Smooth muscle cell (in vitro differentiated cells): ENCODE results near the gene ZNF98. TPM values are rescaled to one million over a fixed set of nuclear protein-coding genes. Genes with fewer than 3 reads are reported as not detected.

Experiments
- DNase-seq: peaks from one replicate; lab custom pipeline; 2025; ENCODE audit not compliant: unreplicated experiment; lab: John Stamatoyannopoulos, UW
- H2AFZ ChIP-seq: fragments of 200-600 bp; sonication (generic); 2 replicates; pipeline ENCODE4 v1.6.0; 2016; ENCODE audit warnings: antibody characterized with exemption, low read depth, mild to moderate bottlenecking
- H3F3A ChIP-seq: fragments of 200-600 bp; sonication (generic); 2 replicates; pipeline ENCODE4 v1.6.0; 2017; ENCODE audit warnings: antibody characterized with exemption, low read depth
- H3K27ac ChIP-seq: fragments of 200-600 bp; sonication (generic); 2 replicates; pipeline ENCODE4 v1.5.1; 2016; ENCODE audit warnings: low read depth, mild to moderate bottlenecking
- H3K27me3 ChIP-seq: fragments of 200-600 bp; sonication (generic); 2 replicates; pipeline ENCODE4 v1.6.1; 2016; ENCODE audit warnings: low read depth, mild to moderate bottlenecking
- H3K36me3 ChIP-seq: fragments of 200-600 bp; sonication (generic); 2 replicates; pipeline ENCODE4 v1.5.1; 2016; ENCODE audit warnings: low read depth
- H3K4me1 ChIP-seq: fragments of 200-600 bp; sonication (generic); 2 replicates; pipeline ENCODE4 v1.5.1; 2016; ENCODE audit warnings: low read depth
- H3K4me2 ChIP-seq: fragments of 200-600 bp; sonication (generic); 2 replicates; pipeline ENCODE4 v1.6.0; 2016; ENCODE audit warnings: mild to moderate bottlenecking
- H3K4me3 ChIP-seq: fragments of 200-600 bp; sonication (generic); 2 replicates; pipeline ENCODE4 v1.5.1; 2016; ENCODE audit warnings: mild to moderate bottlenecking
- H3K79me2 ChIP-seq: fragments of 200-600 bp; sonication (generic); 2 replicates; pipeline ENCODE4 v1.6.0; 2016; ENCODE audit warnings: low read depth, mild to moderate bottlenecking
- H3K9ac ChIP-seq: fragments of 200-600 bp; sonication (generic); 2 replicates; pipeline ENCODE4 v1.6.0; 2016; ENCODE audit warnings: low read depth
- H3K9me3 ChIP-seq: fragments of 200-600 bp; sonication (generic); replicated peaks from 2 replicates; pipeline ENCODE4 v1.5.1; 2016; ENCODE audit warnings: low read depth
- H4K20me1 ChIP-seq: fragments of 200-600 bp; sonication (generic); 2 replicates; pipeline ENCODE4 v1.6.0; 2016; ENCODE audit warnings: low read depth
- WGBS: methylation state at CpG from one replicate; pipeline ENCODE4 v1.1.7; 2016; ENCODE audit warnings: low lambda C conversion rate; 5-methylcytosine and 5-hydroxymethylcytosine counted together
- polyA plus RNA-seq: library from polyadenylated mRNA; unstranded; fragments of >200 nt; fragmentation: Nextera tagmentation; extraction: Ambion mirVana; gene quantifications from 2 replicates; pipeline ENCODE4 v1.2.1, GENCODE V29; 2016
- total RNA-seq: library from RNA; depleted of rRNA; stranded (reverse); fragments of >200 nt; gene quantifications from 2 replicates; pipeline ENCODE4 v1.2.3, GENCODE V29; 2014
- TF ChIP-seq, protein P1 (sequence below): fragments of 200-600 bp; sonication (generic); IDR thresholded peaks from 2 replicates; pipeline ENCODE4 v1.5.1; 2017; ENCODE audit warnings: borderline replicate concordance, mild to moderate bottlenecking, antibody characterized with exemption; ENCODE audit not compliant: insufficient read depth, poor library complexity, severe bottlenecking

ZNF98 gene
- total and polyA plus RNA-seq, 2 experiments from 2014 or later, result not detected

GRCh38 chr19:22427547-22427946 lies 5.4 kb upstream of the ZNF98 start:
- TF ChIP-seq, protein P1, sequence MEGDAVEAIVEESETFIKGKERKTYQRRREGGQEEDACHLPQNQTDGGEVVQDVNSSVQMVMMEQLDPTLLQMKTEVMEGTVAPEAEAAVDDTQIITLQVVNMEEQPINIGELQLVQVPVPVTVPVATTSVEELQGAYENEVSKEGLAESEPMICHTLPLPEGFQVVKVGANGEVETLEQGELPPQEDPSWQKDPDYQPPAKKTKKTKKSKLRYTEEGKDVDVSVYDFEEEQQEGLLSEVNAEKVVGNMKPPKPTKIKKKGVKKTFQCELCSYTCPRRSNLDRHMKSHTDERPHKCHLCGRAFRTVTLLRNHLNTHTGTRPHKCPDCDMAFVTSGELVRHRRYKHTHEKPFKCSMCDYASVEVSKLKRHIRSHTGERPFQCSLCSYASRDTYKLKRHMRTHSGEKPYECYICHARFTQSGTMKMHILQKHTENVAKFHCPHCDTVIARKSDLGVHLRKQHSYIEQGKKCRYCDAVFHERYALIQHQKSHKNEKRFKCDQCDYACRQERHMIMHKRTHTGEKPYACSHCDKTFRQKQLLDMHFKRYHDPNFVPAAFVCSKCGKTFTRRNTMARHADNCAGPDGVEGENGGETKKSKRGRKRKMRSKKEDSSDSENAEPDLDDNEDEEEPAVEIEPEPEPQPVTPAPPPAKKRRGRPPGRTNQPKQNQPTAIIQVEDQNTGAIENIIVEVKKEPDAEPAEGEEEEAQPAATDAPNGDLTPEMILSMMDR, result no peak
- Histone ChIP-seq H3F3A (no peaks in the 10 kb centered on the region), H4K20me1 (no peaks in the 10 kb centered on the region), H3K79me2 (no peaks in the 10 kb centered on the region), H3K27ac (no peak overlapping the region), H3K27me3 (no peaks in the 10 kb centered on the region), H3K4me3 (no peak overlapping the region), H3K9ac (no peak overlapping the region), H3K36me3 (no peaks in the 10 kb centered on the region), H3K9me3 (peaks cover 4% of the 10 kb centered on the region), H3K4me2 (no peak overlapping the region), H2AFZ (no peak overlapping the region), H3K4me1 (no peaks in the 10 kb centered on the region)
- WGBS, result 94% methylated on average over 17 of the region's 19 CpGs
- no peak for DNase-seq

GRCh38 chr19:22426901-22427300 lies 4.8 kb upstream of the ZNF98 start:
- TF ChIP-seq, protein P1, result no peak
- WGBS, result 83% methylated on average over 8 of the region's 8 CpGs
- Histone ChIP-seq H3K36me3 (no peaks in the 10 kb centered on the region), H3K9me3 (peaks cover 4% of the 10 kb centered on the region), H3K27ac (no peak overlapping the region), H3K27me3 (no peaks in the 10 kb centered on the region), H2AFZ (no peak overlapping the region), H3K4me2 (no peak overlapping the region), H4K20me1 (no peaks in the 10 kb centered on the region), H3K79me2 (no peaks in the 10 kb centered on the region), H3F3A (no peaks in the 10 kb centered on the region), H3K4me3 (no peak overlapping the region), H3K9ac (no peak overlapping the region), H3K4me1 (no peaks in the 10 kb centered on the region)
- DNase-seq, result no peak

GRCh38 chr19:22421797-22422196 lies 349 bp downstream of the ZNF98 start:
- H3F3A ChIP-seq, result no peaks in the 10 kb centered on the region
- H3K4me2 ChIP-seq, result no peak overlapping the region
- no peaks in the 10 kb centered on the region for H3K4me1 ChIP-seq
- no peak overlapping the region for H3K9ac ChIP-seq
- no peak overlapping the region for H3K4me3 ChIP-seq
- H3K79me2 ChIP-seq, result no peaks in the 10 kb centered on the region
- no peak for DNase-seq
- H4K20me1 ChIP-seq, result no peaks in the 10 kb centered on the region
- H3K27me3 ChIP-seq, result no peaks in the 10 kb centered on the region
- H3K36me3 ChIP-seq, result no peaks in the 10 kb centered on the region
- no peaks in the 10 kb centered on the region for H3K9me3 ChIP-seq
- no peak overlapping the region for H2AFZ ChIP-seq
- WGBS, result 86% methylated on average over 20 of the region's 20 CpGs
- TF ChIP-seq, protein P1, result no peak
- no peak overlapping the region for H3K27ac ChIP-seq

DNA sequence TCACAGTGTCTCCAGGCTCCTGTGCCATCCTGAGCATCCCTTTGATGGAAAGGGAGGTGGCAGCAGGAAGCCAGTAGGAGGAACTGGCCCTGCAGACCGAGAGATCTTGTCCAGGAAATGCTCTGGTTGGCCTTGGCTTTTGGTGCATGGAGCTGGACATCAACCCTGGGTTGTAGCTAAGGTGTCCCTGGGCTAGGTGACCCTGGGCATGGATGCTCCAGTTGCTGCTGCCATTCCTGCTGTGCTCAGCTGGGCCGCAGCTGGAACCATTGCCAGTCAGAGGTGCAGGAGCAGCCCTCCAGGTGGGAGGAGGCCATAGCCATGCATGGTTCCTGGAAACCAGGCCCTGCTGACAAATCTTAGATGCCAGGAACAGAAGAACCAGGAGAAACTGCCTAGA lies 67.5 kb downstream of the ZNF98 start:
- H3K4me1 ChIP-seq, result no peaks in the 10 kb centered on the region
- H3F3A ChIP-seq, result no peaks in the 10 kb centered on the region
- TF ChIP-seq, protein P1, result no peak
- 50% methylated on average over 2 of the region's 2 CpGs for WGBS
- H3K9me3 ChIP-seq, result no peaks in the 10 kb centered on the region
- H3K27me3 ChIP-seq, result no peaks in the 10 kb centered on the region
- H3K27ac ChIP-seq, result no peak overlapping the region
- no peak for DNase-seq
- no peaks in the 10 kb centered on the region for H3K79me2 ChIP-seq
- H3K4me2 ChIP-seq, result no peak overlapping the region
- H3K4me3 ChIP-seq, result no peak overlapping the region
- no peaks in the 10 kb centered on the region for H4K20me1 ChIP-seq
- H2AFZ ChIP-seq, result no peak overlapping the region
- no peaks in the 10 kb centered on the region for H3K36me3 ChIP-seq
- H3K9ac ChIP-seq, result no peak overlapping the region
